8988T (cell line): Measurements from ENCODE around the gene OSBPL1A.
"Not testable (repeated sequence)": the region's sequence is repeated elsewhere in the genome, so short reads cannot be mapped to it uniquely, and the experiment has no call there.

Experiments
- DNase-seq: peaks from one replicate; pipeline ENCODE4 v3.0.0; 2011

Gene OSBPL1A

GRCh38 chr18:24177499-24178133, 220.0 kb downstream of the OSBPL1A start:
- DNase-seq: no peak

- peak; percentile 63 for DNase-seq
Observed at GRCh38 chr18:24176727-24177416, 220.8 kb downstream of the OSBPL1A start.

GRCh38 chr18:24173997-24174396, 223.6 kb downstream of the OSBPL1A start:
- no peak for DNase-seq

GRCh38 chr18:24170360-24170759, 227.3 kb downstream of the OSBPL1A start:
- no peak for DNase-seq

- DNase-seq: no peak
Observed at GRCh38 chr18:24168496-24168895, 229.1 kb downstream of the OSBPL1A start.

- no peak for DNase-seq
Observed at GRCh38 chr18:24161304-24161703, 236.3 kb downstream of the OSBPL1A start.

GRCh38 chr18:24160086-24160485, 237.5 kb downstream of the OSBPL1A start:
- DNase-seq: no peak

- DNase-seq: no peak
Observed at GRCh38 chr18:24157855-24158254, 239.8 kb downstream of the OSBPL1A start.

- no peak for DNase-seq
Observed at GRCh38 chr18:24153397-24153796, 244.2 kb downstream of the OSBPL1A start.

- not testable (repeated sequence) for DNase-seq
Observed at GRCh38 chr18:24149591-24149990, 248.0 kb downstream of the OSBPL1A start.

GRCh38 chr18:24142376-24142775, 255.2 kb downstream of the OSBPL1A start:
- DNase-seq: no peak

GRCh38 chr18:24140697-24141096, 256.9 kb downstream of the OSBPL1A start:
- DNase-seq: no peak

GRCh38 chr18:24138789-24139616, 258.6 kb downstream of the OSBPL1A start, which contains the start of gene CABYR:
Gene CABYR (plus strand): TSS chr18:24139062. CDS start chr18:24143115, 4,053 bp downstream.
- DNase-seq: peak; percentile 76

- no peak for DNase-seq
Observed at GRCh38 chr18:24138409-24138788, 259.2 kb downstream of the OSBPL1A start.

- no peak for DNase-seq
Observed at GRCh38 chr18:24136967-24137373, 260.7 kb downstream of the OSBPL1A start.

GRCh38 chr18:24130494-24130893, 267.1 kb downstream of the OSBPL1A start:
- DNase-seq: no peak

- DNase-seq: no peak
Observed at GRCh38 chr18:24128700-24129099, 268.9 kb downstream of the OSBPL1A start.

- DNase-seq: no peak
Observed at GRCh38 chr18:24127735-24128134, 269.9 kb downstream of the OSBPL1A start.

- DNase-seq: no peak
Observed at GRCh38 chr18:24126155-24126961, 271.3 kb downstream of the OSBPL1A start.

- DNase-seq: no peak
Observed at GRCh38 chr18:24121625-24122024, 276.0 kb downstream of the OSBPL1A start.

- DNase-seq: no peak
Observed at GRCh38 chr18:24120676-24121075, 276.9 kb downstream of the OSBPL1A start.

GRCh38 chr18:24118750-24119577, 278.7 kb downstream of the OSBPL1A start:
- DNase-seq: peak; percentile 49
